Activated naive CD8-positive, alpha-beta T cell treated with anti-CD3 and anti-CD28 coated beads, Interleukin-2, amount 10 ng/mL, durations not matched to agents 7 days and 5 days (primary cell): ENCODE data around the gene MRGPRG. TPM values are rescaled to one million over a fixed set of nuclear protein-coding genes. Genes with fewer than 3 reads are reported as not detected.
A peak's percentile ranks its signal among the peaks of the same experiment; 100 is the strongest.

ENCODE experiments used
- ATAC-seq: fragments of 150-1000 bp; cut with Tn5 transposase; one replicate; pipeline ENCODE4 v1.10.0; 2021; ENCODE audit warnings: low read depth, moderate library complexity
- POLR2A ChIA-PET: fragments of 350-600 bp; sonication (Branson Sonifier 250); formaldehyde crosslinking; loops from one replicate; lab custom pipeline; 2021; ENCODE audit warnings: antibody characterized with exemption; lab: Charles Lee
- DNase-seq: peaks from one replicate; pipeline ENCODE4 v3.0.0; 2021
- H3K27ac Mint-ChIP-seq: one replicate; pipeline ENCODE4 v1.8.0; 2022; ENCODE audit warnings: mild to moderate bottlenecking, mixed read lengths
- H3K27me3 Mint-ChIP-seq: one replicate; pipeline ENCODE4 v1.8.0; 2022; ENCODE audit warnings: mild to moderate bottlenecking, moderate library complexity, mixed read lengths
- H3K36me3 Mint-ChIP-seq: one replicate; pipeline ENCODE4 v1.8.0; 2021; ENCODE audit warnings: mild to moderate bottlenecking, mixed read lengths
- H3K4me1 Mint-ChIP-seq: one replicate; pipeline ENCODE4 v1.8.0; 2021; ENCODE audit warnings: mixed read lengths
- H3K4me3 Mint-ChIP-seq: one replicate; pipeline ENCODE4 v1.8.0; 2022; ENCODE audit warnings: mild to moderate bottlenecking, moderate library complexity, mixed read lengths
- H3K9me3 Mint-ChIP-seq: one replicate; pipeline ENCODE4 v1.8.0; 2021; ENCODE audit warnings: mixed read lengths
- total RNA-seq, 2 experiments: library from RNA; stranded (reverse); gene quantifications; one replicate each; pipeline ENCODE4 v1.2.3, GENCODE V29; 2021

MRGPRG gene
- total RNA-seq, 2 experiments from 2014 or later = not detected

GRCh38 chr11:3230636-3231549 is 12.3 kb upstream of the MRGPRG start:
- ATAC-seq = no peak
- H3K4me1 Mint-ChIP-seq = no peaks in the 10 kb centered on the region
- no peaks in the 10 kb centered on the region for H3K36me3 Mint-ChIP-seq
- no peaks in the 10 kb centered on the region for H3K9me3 Mint-ChIP-seq
- POLR2A ChIA-PET = no interaction called here
- no peak for DNase-seq
- H3K4me3 Mint-ChIP-seq = no peak overlapping the region
- H3K27me3 Mint-ChIP-seq = peaks cover 7% of the 10 kb centered on the region
- H3K27ac Mint-ChIP-seq = no peak overlapping the region

- Mint-ChIP-seq H3K27ac (no peak overlapping the region), H3K36me3 (no peaks in the 10 kb centered on the region), H3K4me1 (no peaks in the 10 kb centered on the region), H3K27me3 (peaks cover 2% of the 10 kb centered on the region), H3K9me3 (no peaks in the 10 kb centered on the region), H3K4me3 (no peak overlapping the region)
- DNase-seq (no peak), ATAC-seq (no peak)
- POLR2A ChIA-PET = no interaction called here
These were observed 11.3 kb upstream of the MRGPRG start for GRCh38 chr11:3229673-3230630.

- H3K27ac Mint-ChIP-seq = no peak overlapping the region
- H3K36me3 Mint-ChIP-seq = no peaks in the 10 kb centered on the region
- no peaks in the 10 kb centered on the region for H3K9me3 Mint-ChIP-seq
- peaks cover 2% of the 10 kb centered on the region for H3K27me3 Mint-ChIP-seq
- no peaks in the 10 kb centered on the region for H3K4me1 Mint-ChIP-seq
- DNase-seq (no peak), ATAC-seq (no peak)
- H3K4me3 Mint-ChIP-seq = no peak overlapping the region
- POLR2A ChIA-PET = no interaction called here
These were observed 9.8 kb upstream of the MRGPRG start for GRCh38 chr11:3228445-3228829.

- DNase-seq (no peak), ATAC-seq (no peak)
- Mint-ChIP-seq H3K27me3 (peaks cover 7% of the 10 kb centered on the region), H3K36me3 (no peaks in the 10 kb centered on the region), H3K27ac (no peak overlapping the region), H3K4me1 (peaks cover 1% of the 10 kb centered on the region), H3K4me3 (no peak overlapping the region), H3K9me3 (no peaks in the 10 kb centered on the region)
- POLR2A ChIA-PET = no interaction called here
These were observed 9.2 kb upstream of the MRGPRG start for GRCh38 chr11:3227568-3228444.

GRCh38 chr11:3226846-3227567 is 8.4 kb upstream of the MRGPRG start:
- Mint-ChIP-seq H3K4me3 (no peak overlapping the region), H3K9me3 (no peaks in the 10 kb centered on the region), H3K27ac (no peak overlapping the region), H3K4me1 (peaks cover 5% of the 10 kb centered on the region), H3K27me3 (peaks cover 8% of the 10 kb centered on the region), H3K36me3 (no peaks in the 10 kb centered on the region)
- no peak for ATAC-seq
- POLR2A ChIA-PET = no interaction called here
- no peak for DNase-seq

- no peaks in the 10 kb centered on the region for H3K9me3 Mint-ChIP-seq
- ATAC-seq (no peak), DNase-seq (no peak)
- POLR2A ChIA-PET = no interaction called here
- no peaks in the 10 kb centered on the region for H3K36me3 Mint-ChIP-seq
- peaks cover 5% of the 10 kb centered on the region for H3K4me1 Mint-ChIP-seq
- peaks cover 8% of the 10 kb centered on the region for H3K27me3 Mint-ChIP-seq
- no peak overlapping the region for H3K27ac Mint-ChIP-seq
- no peak overlapping the region for H3K4me3 Mint-ChIP-seq
These were observed 7.5 kb upstream of the MRGPRG start for GRCh38 chr11:3225826-3226750.

- no peak for ATAC-seq
- H3K4me3 Mint-ChIP-seq = no peak overlapping the region
- POLR2A ChIA-PET = no interaction called here
- no peaks in the 10 kb centered on the region for H3K9me3 Mint-ChIP-seq
- no peak for DNase-seq
- H3K27me3 Mint-ChIP-seq = peaks cover 8% of the 10 kb centered on the region
- peaks cover 5% of the 10 kb centered on the region for H3K4me1 Mint-ChIP-seq
- H3K36me3 Mint-ChIP-seq = no peaks in the 10 kb centered on the region
- H3K27ac Mint-ChIP-seq = no peak overlapping the region
These were observed 6.6 kb upstream of the MRGPRG start for GRCh38 chr11:3225159-3225758.

GRCh38 chr11:3224401-3225057 is 5.9 kb upstream of the MRGPRG start:
- Mint-ChIP-seq H3K4me1 (peaks cover 5% of the 10 kb centered on the region), H3K36me3 (no peaks in the 10 kb centered on the region), H3K9me3 (no peaks in the 10 kb centered on the region), H3K4me3 (no peak overlapping the region), H3K27ac (no peak overlapping the region), H3K27me3 (peaks cover 8% of the 10 kb centered on the region)
- no peak for DNase-seq
- ATAC-seq = no peak
- POLR2A ChIA-PET = no interaction called here

- POLR2A ChIA-PET = no interaction called here
- no peak for ATAC-seq
These were observed 5.3 kb upstream of the MRGPRG start for GRCh38 chr11:3223932-3224381.

GRCh38 chr11:3222941-3223915 is 4.6 kb upstream of the MRGPRG start:
- Mint-ChIP-seq H3K9me3 (no peaks in the 10 kb centered on the region), H3K36me3 (no peaks in the 10 kb centered on the region), H3K4me3 (peak overlapping the region; percentile 19), H3K27ac (no peak overlapping the region), H3K4me1 (peaks cover 5% of the 10 kb centered on the region), H3K27me3 (peaks cover 8% of the 10 kb centered on the region)
- POLR2A ChIA-PET = no interaction called here
- DNase-seq (no peak), ATAC-seq (peak; percentile 62)

More at GRCh38 chr11:3223932-3224381, 5.3 kb upstream of the MRGPRG start:
- no peak for DNase-seq
- Mint-ChIP-seq H3K9me3 (no peaks in the 10 kb centered on the region), H3K4me3 (no peak overlapping the region), H3K4me1 (peaks cover 5% of the 10 kb centered on the region), H3K36me3 (no peaks in the 10 kb centered on the region), H3K27ac (no peak overlapping the region), H3K27me3 (peaks cover 8% of the 10 kb centered on the region)
